ENCODE data around the gene EVPL.

Gene EVPL

DNA sequence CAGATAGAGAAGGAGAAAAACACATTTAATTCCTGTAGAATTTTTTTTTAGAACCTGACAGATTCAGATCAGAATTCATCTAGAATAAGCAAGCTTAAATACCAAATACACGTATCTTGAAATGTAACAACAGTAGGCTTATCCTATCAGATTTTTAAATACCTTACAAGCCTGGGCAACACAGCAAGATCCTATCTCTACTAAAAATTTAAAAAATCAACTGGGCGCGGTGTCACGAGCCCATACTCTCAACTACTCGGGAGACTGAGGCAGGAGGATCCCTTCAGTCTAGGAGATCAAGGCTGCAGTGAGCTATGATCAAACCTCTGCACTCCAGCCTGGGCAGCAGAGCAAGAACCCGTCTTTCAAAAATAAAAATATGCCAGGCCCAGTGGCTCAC lies 61.6 kb downstream of the EVPL start:
- Histone ChIP-seq H3K36me3 (ENCODE audit: insufficient read depth, low read length) (peaks cover 4% of the 10 kb centered on the region; the same call in 1 of the 2 replicates), H3K9ac (ENCODE audit: low read depth, low read length) (no peak overlapping the region), H4K20me1 (ENCODE audit: insufficient read depth, low read length) (no peaks in the 10 kb centered on the region), H3K4me3 (ENCODE audit: low read depth in 1 of 2, low read length in 2 of 2) (no peak overlapping the region), H3K27me3 (ENCODE audit: insufficient read depth, low read length, poor library complexity) (no peaks in the 10 kb centered on the region), H3K4me1 (ENCODE audit: insufficient read depth, low read length) (no peaks in the 10 kb centered on the region), H3K4me2 (ENCODE audit: insufficient read depth, low read length) (no peak overlapping the region), H2AFZ (ENCODE audit: low read depth, low read length) (no peak overlapping the region), H3K79me2 (ENCODE audit: insufficient read depth, low read length) (peaks cover 5% of the 10 kb centered on the region; the same call in 1 of the 2 replicates), H3K27ac (ENCODE audit: low read length) (no peak overlapping the region), H3K9me3 (ENCODE audit: insufficient read depth, low read length, severe bottlenecking) (no peaks in the 10 kb centered on the region)
- ATAC-seq (ENCODE audit: insufficient read depth, low read depth) = no peak
- no peak for DNase-seq
- no peak for TF ChIP-seq EZH2 (IDR thresholded peaks at IDR 0.05; ENCODE audit: borderline replicate concordance, low read depth, low read length, severe bottlenecking)
- TF ChIP-seq, protein P1, sequence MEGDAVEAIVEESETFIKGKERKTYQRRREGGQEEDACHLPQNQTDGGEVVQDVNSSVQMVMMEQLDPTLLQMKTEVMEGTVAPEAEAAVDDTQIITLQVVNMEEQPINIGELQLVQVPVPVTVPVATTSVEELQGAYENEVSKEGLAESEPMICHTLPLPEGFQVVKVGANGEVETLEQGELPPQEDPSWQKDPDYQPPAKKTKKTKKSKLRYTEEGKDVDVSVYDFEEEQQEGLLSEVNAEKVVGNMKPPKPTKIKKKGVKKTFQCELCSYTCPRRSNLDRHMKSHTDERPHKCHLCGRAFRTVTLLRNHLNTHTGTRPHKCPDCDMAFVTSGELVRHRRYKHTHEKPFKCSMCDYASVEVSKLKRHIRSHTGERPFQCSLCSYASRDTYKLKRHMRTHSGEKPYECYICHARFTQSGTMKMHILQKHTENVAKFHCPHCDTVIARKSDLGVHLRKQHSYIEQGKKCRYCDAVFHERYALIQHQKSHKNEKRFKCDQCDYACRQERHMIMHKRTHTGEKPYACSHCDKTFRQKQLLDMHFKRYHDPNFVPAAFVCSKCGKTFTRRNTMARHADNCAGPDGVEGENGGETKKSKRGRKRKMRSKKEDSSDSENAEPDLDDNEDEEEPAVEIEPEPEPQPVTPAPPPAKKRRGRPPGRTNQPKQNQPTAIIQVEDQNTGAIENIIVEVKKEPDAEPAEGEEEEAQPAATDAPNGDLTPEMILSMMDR (IDR thresholded peaks at IDR 0.05; ENCODE audit: borderline replicate concordance, extremely low read depth, low read length, poor library complexity, severe bottlenecking) = no peak

DNA sequence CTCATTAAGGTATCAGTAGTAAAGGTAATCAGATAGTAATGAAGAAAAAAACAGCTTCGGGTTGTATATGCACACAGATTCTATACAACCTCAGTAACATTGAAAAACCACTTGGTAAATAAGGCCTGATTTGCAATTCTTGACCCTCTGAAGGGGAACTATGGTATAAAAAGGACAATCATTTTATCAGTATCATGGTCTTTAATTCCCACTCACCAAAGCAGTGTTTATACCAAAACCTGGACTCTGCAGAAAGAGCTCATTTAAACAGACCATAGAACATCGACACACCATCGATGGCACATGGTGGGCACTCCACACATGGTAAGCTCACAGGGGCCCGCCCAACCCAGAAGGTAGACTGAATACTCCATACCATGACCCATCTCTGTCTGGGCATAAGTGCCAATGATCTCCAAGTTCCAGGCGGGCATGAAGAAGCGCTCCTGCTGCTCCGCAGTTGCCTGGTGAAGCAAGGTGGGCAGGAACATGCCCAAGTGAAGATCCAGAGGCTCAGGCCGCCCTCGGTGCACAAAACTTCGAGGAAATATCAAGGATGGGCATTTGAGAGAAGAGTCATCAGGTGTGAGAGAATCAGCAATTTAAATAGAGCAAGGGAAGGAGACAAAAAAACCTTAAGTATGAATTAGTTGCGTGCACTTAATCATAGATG lies 67.1 kb downstream of the EVPL start:
- H3K27me3 ChIP-seq (ENCODE audit: insufficient read depth, low read length, poor library complexity) = no peaks in the 10 kb centered on the region
- ATAC-seq (ENCODE audit: insufficient read depth, low read depth) (no peak), DNase-seq (no peak)
- TF ChIP-seq, protein P1 (IDR thresholded peaks at IDR 0.05; ENCODE audit: borderline replicate concordance, extremely low read depth, low read length, poor library complexity, severe bottlenecking) = no peak
- TF ChIP-seq EZH2 (IDR thresholded peaks at IDR 0.05; ENCODE audit: borderline replicate concordance, low read depth, low read length, severe bottlenecking) = no peak
- peaks cover 7% of the 10 kb centered on the region; the same call in 1 of the 2 replicates for H3K79me2 ChIP-seq (ENCODE audit: insufficient read depth, low read length)
- H4K20me1 ChIP-seq (ENCODE audit: insufficient read depth, low read length) = no peaks in the 10 kb centered on the region
- no peak overlapping the region for H3K4me3 ChIP-seq (ENCODE audit: low read depth in 1 of 2, low read length in 2 of 2)
- no peak overlapping the region for H3K9ac ChIP-seq (ENCODE audit: low read depth, low read length)
- H3K27ac ChIP-seq (ENCODE audit: low read length) = no peak overlapping the region
- no peaks in the 10 kb centered on the region for H3K9me3 ChIP-seq (ENCODE audit: insufficient read depth, low read length, severe bottlenecking)
- no peaks in the 10 kb centered on the region for H3K4me1 ChIP-seq (ENCODE audit: insufficient read depth, low read length)
- H2AFZ ChIP-seq (ENCODE audit: low read depth, low read length) = no peak overlapping the region
- H3K4me2 ChIP-seq (ENCODE audit: insufficient read depth, low read length) = no peak overlapping the region
- peaks cover 14% of the 10 kb centered on the region for H3K36me3 ChIP-seq (ENCODE audit: insufficient read depth, low read length)

DNA sequence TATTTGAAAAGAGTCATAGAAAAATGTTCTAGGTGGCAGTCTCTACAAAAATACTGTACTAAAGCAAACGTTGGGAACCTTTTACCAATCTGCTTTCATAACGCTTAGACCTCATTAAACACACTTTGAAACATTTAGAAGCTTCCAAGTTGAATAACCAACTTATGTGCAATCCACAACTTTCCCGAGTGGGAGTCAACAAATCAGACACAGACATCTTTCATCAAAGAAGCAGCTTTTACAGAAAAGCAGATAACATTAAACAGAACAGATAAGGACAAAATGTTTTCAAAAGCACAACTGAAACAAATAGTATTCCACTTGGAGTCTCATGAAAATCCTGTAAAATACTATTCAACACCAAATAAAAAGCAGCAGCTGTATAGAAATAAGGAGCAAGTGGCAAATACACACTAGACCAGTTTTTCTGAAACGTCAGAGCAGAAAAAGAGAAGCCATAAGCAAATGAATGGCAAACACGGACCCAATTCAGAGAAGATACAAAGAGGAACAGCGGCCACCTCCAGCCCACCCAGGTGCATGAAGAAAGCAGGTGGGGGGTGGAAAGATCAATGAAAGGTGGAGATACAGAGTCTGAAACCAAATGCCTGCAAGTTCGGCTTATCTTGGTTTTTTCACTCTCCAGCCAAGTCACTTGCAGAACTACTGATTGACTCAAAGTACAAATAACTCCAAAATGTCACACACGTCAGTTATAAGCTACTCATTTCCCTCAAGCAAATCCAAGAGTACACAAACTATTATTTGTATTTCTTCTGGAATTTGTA lies 67.9 kb downstream of the EVPL start:
- H4K20me1 ChIP-seq (ENCODE audit: insufficient read depth, low read length) = no peaks in the 10 kb centered on the region
- no peaks in the 10 kb centered on the region for H3K9me3 ChIP-seq (ENCODE audit: insufficient read depth, low read length, severe bottlenecking)
- no peak for ATAC-seq (ENCODE audit: insufficient read depth, low read depth)
- no peak overlapping the region for H3K4me2 ChIP-seq (ENCODE audit: insufficient read depth, low read length)
- H2AFZ ChIP-seq (ENCODE audit: low read depth, low read length) = no peak overlapping the region
- no peak for DNase-seq
- H3K4me1 ChIP-seq (ENCODE audit: insufficient read depth, low read length) = no peaks in the 10 kb centered on the region
- H3K27ac ChIP-seq (ENCODE audit: low read length) = no peak overlapping the region
- no peaks in the 10 kb centered on the region for H3K27me3 ChIP-seq (ENCODE audit: insufficient read depth, low read length, poor library complexity)
- H3K4me3 ChIP-seq (ENCODE audit: low read depth in 1 of 2, low read length in 2 of 2) = no peak overlapping the region
- peaks cover 7% of the 10 kb centered on the region; the same call in 1 of the 2 replicates for H3K79me2 ChIP-seq (ENCODE audit: insufficient read depth, low read length)
- TF ChIP-seq, protein P1 (IDR thresholded peaks at IDR 0.05; ENCODE audit: borderline replicate concordance, extremely low read depth, low read length, poor library complexity, severe bottlenecking) = no peak
- no peak for TF ChIP-seq EZH2 (IDR thresholded peaks at IDR 0.05; ENCODE audit: borderline replicate concordance, low read depth, low read length, severe bottlenecking)
- no peak overlapping the region for H3K9ac ChIP-seq (ENCODE audit: low read depth, low read length)
- peaks cover 17% of the 10 kb centered on the region for H3K36me3 ChIP-seq (ENCODE audit: insufficient read depth, low read length)

Data from DND-41 (cell line).